ENCODE results near the gene RNF224.

RNF224 gene

DNA sequence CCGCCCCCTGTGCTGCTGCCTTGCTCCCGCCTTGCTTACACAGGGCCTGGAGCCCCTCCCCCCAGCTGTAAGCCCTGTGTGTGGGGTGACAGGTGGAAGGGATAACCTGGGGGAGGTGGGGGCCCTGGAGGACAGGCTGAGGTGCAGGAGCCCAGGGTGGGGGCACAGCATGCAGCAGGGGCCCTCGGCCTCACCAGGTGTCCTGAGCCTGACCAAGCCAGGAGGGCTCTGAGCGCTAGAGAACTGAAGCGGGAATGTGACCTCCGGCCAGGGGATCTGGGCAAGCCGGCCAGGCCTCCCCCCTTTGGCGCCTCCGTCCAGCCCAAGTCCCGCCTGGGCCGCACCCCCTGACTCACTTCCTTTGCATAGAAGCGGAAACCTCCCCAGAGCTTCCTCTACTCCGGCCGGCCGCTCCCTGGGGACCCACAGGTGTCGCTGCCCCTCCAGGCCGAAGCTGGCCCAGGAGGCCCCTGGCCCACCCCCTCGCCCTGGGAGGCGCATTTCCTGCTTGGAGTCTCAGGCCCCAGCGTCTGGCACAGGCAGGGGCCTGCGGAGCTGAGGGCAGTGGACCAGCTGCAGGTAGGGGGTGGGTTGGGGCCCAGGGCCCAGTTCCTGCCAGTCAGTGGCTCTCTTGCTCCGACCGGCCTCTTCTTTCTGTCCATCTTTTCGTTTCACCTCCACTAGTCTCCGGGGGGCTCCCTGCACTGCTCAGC is 50.2 kb downstream of the RNF224 start, which contains the start of gene TOR4A:
TSS of gene TOR4A (plus strand) at position 398 of the 713 bp plus-strand sequence. CDS start 964 bp downstream, outside the sequence.
- Mint-ChIP-seq H3K36me3 (ENCODE audit: insufficient read depth) (peaks cover 5% of the 10 kb centered on the region), H3K4me1 (peaks cover 19% of the 10 kb centered on the region), H3K27ac (ENCODE audit: low read depth) (peak within 1 kb of the TSS; percentile 35), H3K27me3 (no peaks in the 10 kb centered on the region), H3K9me3 (no peaks in the 10 kb centered on the region), H3K4me3 (peak within 1 kb of the TSS; percentile 64)
- ATAC-seq (replicated peaks; ENCODE audit: extremely low read depth, poor library complexity, severe bottlenecking) = peak; percentile 54
- no peak for DNase-seq (ENCODE audit: low spot score in 2 of 2)

- Mint-ChIP-seq H3K4me3 (peak overlapping the region; percentile 64), H3K36me3 (ENCODE audit: insufficient read depth) (peaks cover 5% of the 10 kb centered on the region), H3K4me1 (peaks cover 19% of the 10 kb centered on the region), H3K27ac (ENCODE audit: low read depth) (no peak overlapping the region), H3K27me3 (no peaks in the 10 kb centered on the region), H3K9me3 (no peaks in the 10 kb centered on the region)
- ATAC-seq (replicated peaks; ENCODE audit: extremely low read depth, poor library complexity, severe bottlenecking) (no peak), DNase-seq (ENCODE audit: low spot score in 2 of 2) (no peak)
Measured at GRCh38 chr9:137278061-137278701, 50.9 kb downstream of the RNF224 start.

Measured in central memory CD8-positive, alpha-beta T cell (primary cell).